Caki2 (cell line): ENCODE measurements around the gene VPS37B. TPM values are rescaled to one million over a fixed set of nuclear protein-coding genes. Genes with fewer than 3 reads are reported as not detected.

Experiments used
- DNase-seq: peaks from one replicate; pipeline ENCODE4 v3.0.0-alpha.2; 2015; ENCODE audit warnings: low read depth
- in situ Hi-C: cut with HindIII; loops from 2 replicates; pipeline ENCODE4 v1.10.0; 2016; ENCODE audit warnings: low sequenced_read_pairs, low pct_unique_long_range_greater_than_20kb, mixed read lengths
- total RNA-seq: library from RNA; depleted of rRNA; stranded (reverse); fragments of >200 nt; shearing (Covaris generic); gene quantifications from 2 replicates; pipeline ENCODE4 v1.2.3, GENCODE V29; 2014; ENCODE audit warnings: low replicate concordance

The VPS37B gene
- total RNA-seq, 1 experiment from 2014 or later: 37.8 TPM

DNA sequence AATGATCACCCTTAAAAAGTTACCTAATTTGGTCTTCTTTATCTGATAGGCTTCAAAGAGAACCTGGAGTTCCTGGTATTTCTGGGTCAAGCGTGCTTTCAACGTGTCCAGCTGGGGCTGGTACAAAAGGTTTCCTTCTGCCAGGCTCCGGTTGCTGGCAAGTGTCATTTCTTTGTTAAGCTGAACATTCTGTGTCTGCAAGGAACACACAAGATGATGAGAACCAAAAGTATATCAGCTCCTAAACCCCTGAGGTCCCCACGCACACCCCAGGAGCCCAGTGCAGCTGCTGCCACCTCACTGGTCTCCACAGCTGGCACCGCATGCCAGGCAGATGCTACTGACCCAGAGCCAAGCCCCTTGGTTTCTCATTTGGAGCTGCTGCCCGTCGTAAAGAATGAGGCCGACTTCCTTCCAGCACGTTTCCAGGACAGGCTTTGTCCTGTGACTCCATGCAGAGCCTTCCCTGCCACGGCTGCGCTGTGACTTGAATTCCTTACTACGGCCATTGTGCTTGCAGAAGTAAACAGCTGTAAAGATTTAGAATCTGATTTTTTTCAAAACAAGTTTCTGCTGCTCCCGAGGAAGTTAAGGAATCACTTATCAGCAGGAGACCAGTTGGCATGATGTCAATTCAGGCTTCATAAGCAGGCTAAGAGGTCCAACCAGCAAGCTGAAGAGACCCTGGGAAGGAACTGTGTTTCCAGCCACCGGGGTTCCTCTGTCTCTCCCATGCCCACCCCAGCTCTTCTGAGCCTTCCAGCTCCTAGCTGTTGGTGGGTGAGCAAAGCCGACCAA, 24.9 kb downstream of the VPS37B start:
- in situ Hi-C loops: no loop called here
- no peak for DNase-seq

DNA sequence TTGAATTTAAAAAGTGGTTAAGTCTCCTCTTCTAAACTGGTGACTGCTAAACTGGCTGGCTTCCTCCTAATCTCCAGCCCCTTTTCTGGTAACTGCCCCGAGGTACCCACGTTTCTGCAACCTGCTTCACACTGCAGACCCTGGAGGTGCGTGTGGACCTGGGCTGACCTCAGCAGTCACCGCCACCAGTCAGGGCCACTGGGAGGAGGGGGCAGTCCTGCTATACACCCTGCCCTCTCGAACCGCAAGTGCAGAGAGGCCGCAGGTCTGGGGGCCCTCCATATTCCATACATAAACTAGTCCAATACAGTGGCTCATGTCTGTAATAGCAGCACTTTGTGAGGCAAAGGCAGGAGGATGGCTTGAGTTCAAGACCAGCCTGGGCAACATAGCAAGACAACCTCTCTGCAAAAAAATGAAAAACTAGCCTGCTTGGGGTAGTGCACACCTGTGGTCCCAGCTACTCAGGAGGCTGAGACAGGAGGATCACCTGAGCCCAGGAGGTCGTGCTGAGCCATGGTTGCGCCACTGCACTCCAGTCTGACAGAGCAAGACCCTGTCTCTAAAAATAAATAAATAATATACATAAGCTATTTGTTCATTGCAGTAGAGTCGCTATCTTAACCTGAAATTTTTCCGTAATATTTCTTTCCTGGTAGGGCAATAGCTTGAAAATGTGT, 25.6 kb downstream of the VPS37B start:
- in situ Hi-C loops: no loop called here
- DNase-seq: no peak

DNA sequence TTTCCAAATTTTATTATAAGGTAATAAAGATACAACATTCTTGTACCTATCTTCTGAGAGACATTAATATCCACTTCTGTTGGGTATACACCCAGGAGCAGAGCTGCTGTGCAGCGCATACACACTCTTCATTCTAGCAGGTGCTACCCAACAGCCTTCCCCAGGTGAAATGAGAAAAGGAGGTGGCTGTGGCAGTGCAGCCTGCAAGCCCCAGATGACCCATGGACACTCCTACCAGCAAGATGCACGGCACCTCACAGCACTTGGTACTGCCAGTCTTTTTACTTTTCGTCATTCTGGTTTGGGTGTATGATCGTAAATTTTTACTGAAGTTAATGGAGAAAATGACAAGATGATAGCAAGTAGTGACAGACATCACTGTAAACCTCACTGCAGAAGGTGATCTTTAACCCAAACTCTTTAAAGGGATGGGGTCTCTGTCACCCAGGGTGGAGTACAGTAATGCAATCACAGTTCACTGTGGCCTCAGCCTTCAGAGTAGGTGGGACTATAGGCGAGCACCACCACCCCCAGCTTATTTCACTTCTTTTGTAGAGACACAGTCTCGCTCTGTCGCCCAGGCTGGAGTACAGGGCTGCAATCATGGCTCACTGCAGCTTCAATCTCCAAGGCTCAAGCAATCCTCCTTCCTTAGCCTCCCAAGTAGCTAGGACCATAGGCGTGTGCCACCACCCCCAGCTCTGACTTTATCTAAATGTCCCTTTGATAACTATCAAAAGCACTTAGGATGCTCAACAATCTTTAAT, 26.5 kb downstream of the VPS37B start:
- in situ Hi-C loops: no loop called here
- no peak for DNase-seq

DNA sequence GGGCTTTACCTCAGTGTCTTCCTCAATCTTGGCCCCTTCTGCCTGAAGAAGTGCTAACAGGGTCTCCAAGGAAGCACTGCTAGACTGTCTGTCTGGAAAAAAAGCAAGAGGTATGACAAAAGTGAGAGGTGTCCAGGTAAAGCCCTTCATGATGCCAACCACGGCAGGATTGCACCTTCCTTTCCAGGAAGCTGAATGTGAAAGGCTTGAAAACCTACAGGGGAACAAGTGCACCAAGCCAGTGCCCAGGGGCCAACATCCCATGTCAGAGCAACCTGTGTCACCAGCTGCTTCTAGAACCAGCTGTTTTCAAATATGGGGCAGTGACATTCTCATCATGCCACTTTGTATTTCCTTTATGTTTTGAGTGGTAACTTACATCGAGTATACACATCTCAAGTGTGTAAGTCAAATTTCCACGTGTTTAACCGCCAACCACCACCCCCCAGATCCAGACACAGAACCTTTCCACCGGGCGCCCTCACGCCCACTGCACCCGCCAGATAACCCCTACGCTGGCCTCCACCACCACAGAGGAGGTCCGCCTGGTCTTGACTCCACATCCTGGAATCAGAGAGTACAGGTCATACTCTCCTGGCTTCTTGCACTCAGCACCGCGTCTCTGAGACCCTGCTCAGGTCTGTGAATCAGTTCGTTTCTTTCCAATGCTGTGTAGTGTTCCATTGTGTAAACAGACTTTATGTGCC, 27.3 kb downstream of the VPS37B start:
- no peak for DNase-seq
- in situ Hi-C loops: no loop called here

DNA sequence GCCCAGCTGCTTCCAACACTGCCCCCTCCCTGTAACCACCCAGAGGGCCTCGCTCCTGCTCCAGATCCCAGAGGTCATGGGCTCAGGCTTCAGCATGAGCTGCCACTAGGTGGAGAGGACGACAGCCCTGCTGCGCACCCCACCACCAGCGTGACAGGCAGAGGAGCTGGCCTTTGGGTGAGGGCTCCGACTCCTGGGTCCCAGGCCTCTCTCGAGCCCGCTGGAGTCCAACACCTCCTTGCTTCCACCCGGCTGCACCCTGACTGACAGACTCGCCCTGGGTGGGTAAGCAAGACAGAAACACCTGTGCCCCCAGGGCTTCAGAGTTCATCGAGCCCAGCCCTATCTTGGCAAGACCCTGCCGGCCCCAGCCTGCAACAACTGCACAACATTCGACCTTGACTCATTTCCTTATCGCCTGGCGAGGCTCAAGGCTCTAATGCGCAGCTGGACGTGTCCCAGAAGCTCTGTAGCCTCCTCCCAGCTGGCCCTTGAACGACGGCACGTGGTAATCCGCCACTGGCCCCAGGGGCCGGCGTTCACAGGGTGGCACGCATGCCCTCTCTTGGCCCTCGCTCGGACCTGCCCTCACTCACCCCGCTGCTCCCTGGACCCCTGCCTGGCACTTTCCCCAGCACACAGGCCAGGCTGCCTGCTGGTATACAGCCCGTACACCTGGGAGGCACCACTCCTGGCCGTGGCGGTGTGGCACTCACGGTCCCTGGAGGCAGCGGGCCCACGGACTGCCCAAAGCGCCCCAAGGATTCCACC, 28.0 kb downstream of the VPS37B start:
- DNase-seq: no peak
- in situ Hi-C loops: no loop called here

DNA sequence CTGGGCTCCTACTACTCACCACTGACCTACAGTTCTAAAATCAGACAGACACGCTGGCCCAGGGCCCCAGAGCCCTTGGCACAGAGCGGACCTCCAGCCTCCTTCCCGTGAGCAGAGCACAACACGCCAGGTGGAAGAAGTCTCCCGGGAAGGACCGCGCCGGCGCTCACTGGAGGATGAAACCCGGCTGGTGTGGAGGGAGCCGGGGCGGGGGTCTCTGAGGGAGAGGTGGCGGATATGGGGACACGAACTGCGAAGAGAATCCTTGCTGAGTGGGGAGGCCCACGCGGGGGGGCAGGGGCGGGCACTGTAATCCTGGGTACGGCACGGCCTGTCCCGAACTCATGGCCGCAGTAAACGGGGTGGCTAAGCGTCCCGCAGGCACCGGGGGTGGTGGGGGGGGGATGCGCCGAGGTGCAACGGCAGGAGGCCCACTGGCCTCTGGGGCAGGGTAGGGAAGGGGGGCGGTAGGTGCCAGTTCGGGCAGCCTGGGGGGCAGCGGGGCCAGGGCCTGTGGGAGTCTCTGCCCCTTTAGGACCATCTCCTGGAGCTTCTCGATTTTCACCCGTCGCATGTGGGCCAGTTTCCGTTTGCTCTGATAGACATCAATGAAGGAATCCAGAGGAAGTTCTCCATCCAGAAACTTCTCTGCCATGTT, 28.8 kb downstream of the VPS37B start:
- in situ Hi-C loops: no loop called here
- no peak for DNase-seq

DNA sequence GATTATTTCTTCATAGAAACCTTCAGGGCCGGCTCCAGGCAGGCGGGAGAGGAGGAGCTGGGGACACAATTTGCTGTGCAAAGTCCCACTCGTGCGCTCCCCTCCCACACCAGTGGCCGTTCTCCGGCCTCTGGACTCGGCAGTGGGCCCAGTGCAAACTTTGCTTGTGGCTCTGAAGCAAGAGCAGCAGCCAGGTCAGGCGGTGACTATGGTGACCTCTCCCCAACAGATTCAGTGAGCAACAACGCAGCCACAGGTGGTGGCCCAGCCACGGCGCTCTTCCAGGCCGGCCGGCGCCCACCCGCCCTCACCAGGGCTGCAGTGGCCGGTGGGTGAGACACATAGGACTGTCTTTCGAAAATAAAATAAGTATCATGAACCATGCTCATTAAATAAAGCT, 29.5 kb downstream of the VPS37B start:
- in situ Hi-C loops: no loop called here
- no peak for DNase-seq

DNA sequence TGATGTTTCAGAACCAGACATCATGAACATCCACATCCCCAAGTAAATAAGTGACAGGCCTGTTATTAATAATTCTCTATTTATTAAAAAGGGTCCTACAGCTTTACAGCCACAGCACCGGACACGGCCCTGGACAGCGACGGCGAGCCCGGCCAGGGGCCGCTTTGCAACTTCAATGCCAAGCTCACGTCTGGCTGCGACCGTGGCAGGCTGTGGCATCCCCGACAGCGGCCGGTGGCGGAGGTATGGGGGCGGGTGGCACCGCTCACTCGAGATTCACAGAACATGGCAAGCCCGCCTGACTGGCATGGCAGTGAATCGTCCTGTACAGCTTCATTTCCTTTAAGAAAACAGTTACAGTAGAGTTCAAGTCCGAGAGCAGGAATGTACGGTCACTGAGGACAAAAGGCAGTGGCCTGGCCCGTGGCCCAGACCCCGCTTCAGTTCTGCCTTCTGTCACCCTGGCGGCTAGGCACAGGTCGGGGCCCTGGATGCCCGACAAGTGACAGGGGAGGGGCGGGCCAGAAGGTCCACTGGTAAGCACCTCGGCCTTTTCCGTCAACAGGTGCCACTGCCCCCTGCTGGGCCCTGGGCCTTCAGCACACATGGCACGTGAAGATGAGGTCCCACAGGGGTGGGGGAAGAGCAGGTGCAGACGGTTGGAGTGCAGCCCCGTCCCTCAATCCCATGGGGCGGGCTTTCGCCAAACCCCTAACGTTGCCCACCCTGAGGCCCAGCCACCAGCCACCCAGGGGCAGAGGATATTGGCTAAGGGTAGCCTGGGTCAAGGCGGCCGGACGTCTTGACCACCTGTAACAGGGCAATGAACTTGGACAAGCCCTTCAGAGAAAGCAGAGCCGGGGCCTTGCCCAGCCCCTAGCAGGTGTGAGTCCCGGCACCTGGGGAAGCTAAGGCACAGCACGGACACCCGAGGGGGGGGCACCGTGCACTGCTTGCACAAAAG, 30.4 kb downstream of the VPS37B start:
- in situ Hi-C loops: no loop called here
- no peak for DNase-seq

DNA sequence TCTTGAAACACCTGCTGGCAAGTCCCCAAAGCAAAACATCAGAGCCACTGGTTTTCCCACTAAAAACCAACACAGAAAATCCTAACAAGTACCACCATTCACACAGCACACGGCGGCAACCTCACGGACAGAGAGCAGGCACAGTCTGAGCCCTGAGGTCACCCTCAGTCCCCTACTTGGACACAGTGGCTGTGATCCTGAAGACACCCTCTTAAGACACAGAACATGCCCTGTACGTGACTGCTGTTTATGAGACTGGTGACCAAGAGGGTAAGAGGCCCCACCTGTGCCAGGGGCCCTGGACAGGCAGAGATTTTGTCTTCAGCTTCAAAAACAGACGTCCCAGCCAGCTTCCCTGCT, 31.1 kb downstream of the VPS37B start:
- in situ Hi-C loops: no loop called here
- DNase-seq: no peak

DNA sequence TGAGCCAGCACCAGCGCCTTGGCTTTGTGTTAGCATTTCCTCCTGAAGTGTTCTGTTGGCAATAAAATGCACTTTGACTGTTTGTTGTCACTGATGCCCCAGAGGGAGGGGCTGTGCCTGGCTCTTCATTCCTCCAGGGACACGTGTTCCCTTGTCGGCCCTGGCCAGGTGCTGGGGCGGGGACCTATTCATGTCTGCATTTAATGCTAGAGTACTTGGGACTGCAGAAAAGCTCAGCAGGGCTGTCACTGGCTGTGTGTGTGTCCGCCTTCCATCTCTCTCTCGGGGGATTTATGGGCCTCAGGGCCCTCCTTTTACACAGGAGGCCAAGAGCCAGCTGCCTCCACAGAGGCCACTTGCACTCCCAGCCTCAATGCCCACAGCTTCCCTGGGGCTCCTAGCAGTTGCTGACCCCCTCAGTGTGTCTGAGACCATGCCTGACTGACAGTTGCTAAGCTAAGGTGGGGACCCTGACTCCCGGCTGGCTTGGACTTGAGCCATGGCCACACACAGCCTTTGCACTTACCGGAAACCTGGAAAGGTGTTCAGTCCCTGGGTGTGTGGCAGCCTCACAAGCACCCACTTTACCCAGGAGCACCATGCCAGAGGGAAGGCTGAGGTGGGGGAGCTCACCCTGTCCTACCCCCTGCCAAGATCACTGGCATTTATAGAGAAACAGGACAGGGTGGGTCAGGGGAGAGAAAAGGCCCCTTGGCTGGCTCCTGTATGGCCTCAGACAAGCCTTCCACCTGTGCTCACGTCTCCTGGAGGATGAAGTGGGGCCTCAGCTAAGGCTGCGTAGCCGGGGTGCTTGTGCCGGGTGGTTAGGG, 32.8 kb downstream of the VPS37B start:
- in situ Hi-C loops: no loop called here
- DNase-seq: no peak

DNA sequence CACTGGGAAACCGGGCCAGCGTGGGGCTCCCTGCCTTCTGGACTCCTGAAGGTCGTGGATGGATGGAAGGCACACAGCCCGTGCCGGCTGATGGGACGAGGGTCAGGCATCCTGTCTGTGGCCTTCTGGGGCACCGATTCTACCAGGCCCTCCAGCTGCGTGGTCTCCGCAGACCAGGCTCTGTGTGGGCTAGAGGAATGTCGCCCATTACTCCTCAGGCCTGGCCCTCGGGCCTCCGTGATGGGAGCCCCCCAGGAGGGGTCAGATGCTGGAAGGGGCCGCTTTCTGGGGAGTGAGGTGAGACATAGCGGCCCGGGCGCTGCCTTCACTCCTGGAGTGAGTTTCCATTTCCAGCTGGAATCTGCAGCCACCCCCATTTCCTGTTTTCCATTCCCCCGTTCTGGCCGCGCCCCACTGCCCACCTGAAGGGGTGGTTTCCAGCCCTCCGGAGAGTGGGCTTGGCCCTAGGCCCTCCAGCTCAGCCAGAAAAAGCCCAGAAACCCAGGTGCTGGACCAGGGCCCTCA, 33.8 kb downstream of the VPS37B start:
- in situ Hi-C loops: no loop called here
- no peak for DNase-seq

DNA sequence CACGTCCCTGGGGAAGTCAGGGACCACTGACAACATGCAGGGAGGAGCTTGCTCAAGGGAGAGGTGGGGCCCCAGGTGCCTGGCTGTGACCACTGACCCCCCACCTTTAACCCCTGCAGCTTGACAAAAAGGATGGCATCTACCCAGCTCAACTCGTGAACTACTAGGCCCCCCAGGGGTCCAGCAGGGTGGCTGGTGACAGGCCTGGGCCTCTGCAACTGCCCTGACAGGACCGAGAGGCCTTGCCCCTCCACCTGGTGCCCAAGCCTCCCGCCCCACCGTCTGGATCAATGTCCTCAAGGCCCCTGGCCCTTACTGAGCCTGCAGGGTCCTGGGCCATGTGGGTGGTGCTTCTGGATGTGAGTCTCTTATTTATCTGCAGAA, 34.3 kb downstream of the VPS37B start:
- no peak for DNase-seq
- in situ Hi-C loops: no loop called here

DNA sequence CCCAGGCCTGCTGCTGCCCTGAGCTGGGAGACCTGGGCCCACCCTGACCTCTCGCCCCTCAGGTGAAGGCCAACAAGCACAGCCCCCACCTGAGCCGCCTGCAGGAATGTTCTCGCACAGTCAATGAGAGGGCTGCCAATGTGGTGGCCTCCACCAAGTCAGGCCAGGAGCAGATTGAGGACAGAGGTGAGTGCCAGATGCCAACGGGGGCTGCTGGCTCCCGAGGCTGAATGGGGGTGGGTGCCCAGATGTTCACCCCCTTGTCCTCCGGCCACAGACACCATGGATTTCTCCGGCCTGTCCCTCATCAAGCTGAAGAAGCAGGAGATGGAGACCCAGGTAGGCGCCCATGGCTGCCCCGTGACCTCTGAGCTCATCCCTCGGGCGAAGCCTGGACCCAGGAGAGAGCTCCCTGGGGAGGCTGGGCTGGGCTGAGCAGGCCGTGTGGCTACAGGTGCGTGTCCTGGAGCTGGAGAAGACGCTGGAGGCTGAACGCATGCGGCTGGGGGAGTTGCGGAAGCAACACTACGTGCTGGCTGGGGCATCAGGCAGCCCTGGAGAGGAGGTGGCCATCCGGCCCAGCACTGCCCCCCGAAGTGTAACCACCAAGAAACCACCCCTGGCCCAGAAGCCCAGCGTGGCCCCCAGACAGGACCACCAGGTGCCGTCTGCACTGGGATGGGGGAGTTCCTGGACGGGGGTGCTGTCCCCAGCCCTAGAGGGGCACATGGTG, 34.9 kb downstream of the VPS37B start:
- in situ Hi-C loops: no loop called here
- DNase-seq: no peak

DNA sequence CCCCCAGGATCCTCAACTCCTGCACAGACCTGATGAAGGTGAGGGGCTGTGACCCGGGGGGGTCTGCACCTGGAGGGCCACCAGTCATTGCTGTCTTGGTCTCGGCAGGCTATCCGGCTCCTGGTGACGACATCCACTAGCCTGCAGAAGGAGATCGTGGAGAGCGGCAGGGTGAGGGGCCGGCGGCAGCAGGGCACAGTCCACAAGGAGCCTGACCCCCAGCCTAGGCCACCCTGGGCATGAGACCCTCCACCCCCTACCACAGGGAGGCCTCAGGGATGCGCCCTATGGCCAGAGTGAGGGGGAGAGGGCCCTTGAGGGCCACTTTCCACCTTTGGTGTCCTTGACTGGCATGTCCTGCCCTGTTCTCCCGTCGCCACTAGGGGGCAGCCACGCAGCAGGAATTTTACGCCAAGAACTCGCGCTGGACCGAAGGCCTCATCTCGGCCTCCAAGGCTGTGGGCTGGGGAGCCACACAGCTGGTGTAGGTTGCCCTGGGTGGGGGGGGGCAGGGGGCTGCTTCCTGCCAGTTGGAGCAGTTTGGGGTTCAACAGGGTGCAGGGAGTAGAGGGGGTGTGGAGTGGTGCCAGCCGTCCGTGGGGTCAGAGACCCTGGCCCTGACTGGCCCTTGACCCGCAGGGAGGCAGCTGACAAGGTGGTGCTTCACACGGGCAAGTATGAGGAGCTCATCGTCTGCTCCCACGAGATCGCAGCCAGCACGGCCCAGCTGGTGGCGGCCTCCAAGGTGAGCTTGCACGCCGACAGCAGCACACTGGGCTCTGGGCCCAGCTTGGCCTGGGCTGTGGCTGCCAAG, 35.7 kb downstream of the VPS37B start:
- in situ Hi-C loops: no loop called here
- peak; percentile 46 for DNase-seq
